Measurements from ENCODE around the gene ZSCAN12.

GRCh38 chr6:28357036-28357435, 42.5 kb downstream of the ZSCAN12 start:
- TF ChIP-seq USF1 (IDR thresholded peaks at IDR 0.05), result no peak
- TF ChIP-seq REST (IDR thresholded peaks at IDR 0.05; ENCODE audit: low read depth), result no peak
- no peak for TF ChIP-seq MAX (IDR thresholded peaks at IDR 0.05)
- no peak for TF ChIP-seq CREB1 (IDR thresholded peaks at IDR 0.05; ENCODE audit: low read depth)
- no peak for TF ChIP-seq FOXM1 (IDR thresholded peaks at IDR 0.05; ENCODE audit: borderline replicate concordance, low read depth)
- TF ChIP-seq EGR1 (IDR thresholded peaks at IDR 0.05), result no peak
- no peak for TF ChIP-seq EP300 (IDR thresholded peaks at IDR 0.05; ENCODE audit: borderline replicate concordance)
- TF ChIP-seq TCF12 (IDR thresholded peaks at IDR 0.05; ENCODE audit: low read depth), result no peak
- TF ChIP-seq YY1 (IDR thresholded peaks at IDR 0.05; ENCODE audit: low read depth), result no peak
- TF ChIP-seq CEBPB (IDR thresholded peaks at IDR 0.05), result no peak
- TF ChIP-seq ZBTB7A (IDR thresholded peaks at IDR 0.05; ENCODE audit: low read depth), result no peak
- TF ChIP-seq RAD21 (IDR thresholded peaks at IDR 0.05; ENCODE audit: low read depth), result no peak

Measured in Ishikawa (cell line).